Measurements from ENCODE around the gene APOE.
"Not testable (repeated sequence)": the region's sequence is repeated elsewhere in the genome, so short reads cannot be mapped to it uniquely, and the experiment has no call there.

Gene APOE

GRCh38 chr19:44884566-44884965 is 21.0 kb upstream of the APOE start:
- DNase-seq (ENCODE audit: low read depth) = no peak

GRCh38 chr19:44886141-44886540 is 19.5 kb upstream of the APOE start:
- DNase-seq (ENCODE audit: low read depth) = no peak

DNA sequence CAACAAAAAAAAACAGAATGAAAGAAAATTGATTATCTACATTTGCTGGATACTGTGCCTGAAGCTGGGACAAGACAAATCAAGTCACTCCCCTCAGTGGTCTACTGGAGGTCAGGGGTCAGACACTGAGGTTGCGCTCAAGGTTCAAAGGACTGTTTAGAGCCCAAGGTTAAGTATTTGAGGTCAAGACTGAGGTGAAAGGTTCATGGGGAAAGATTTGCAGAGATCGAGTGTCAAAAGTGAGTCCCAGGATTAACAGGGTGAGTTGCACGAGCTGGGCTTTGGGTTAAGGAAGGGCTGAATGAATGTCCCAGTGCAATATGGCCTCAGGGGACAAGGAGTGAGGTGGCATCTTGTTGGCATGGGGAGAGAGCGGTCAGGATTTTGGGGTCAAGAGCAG is 17.9 kb upstream of the APOE start:
- DNase-seq (ENCODE audit: low read depth) = no peak

DNA sequence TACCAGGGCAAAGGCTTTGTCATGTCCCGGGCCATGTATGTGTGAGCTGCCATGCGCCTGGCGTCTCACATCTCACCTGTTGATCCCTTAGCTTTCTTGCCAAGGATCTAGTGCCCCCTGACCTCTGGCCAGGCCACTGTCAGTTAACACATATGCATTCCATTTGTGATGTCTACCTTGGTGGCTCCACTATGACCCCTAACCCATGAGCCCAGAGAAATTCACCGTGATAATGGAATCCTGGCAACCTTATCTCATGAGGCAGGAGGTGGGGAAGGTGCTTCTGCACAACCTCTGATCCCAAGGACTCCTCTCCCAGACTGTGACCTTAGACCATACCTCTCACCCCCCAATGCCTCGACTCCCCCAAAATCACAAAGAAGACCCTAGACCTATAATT is 17.3 kb upstream of the APOE start:
- DNase-seq (ENCODE audit: low read depth) = not testable (repeated sequence)

DNA sequence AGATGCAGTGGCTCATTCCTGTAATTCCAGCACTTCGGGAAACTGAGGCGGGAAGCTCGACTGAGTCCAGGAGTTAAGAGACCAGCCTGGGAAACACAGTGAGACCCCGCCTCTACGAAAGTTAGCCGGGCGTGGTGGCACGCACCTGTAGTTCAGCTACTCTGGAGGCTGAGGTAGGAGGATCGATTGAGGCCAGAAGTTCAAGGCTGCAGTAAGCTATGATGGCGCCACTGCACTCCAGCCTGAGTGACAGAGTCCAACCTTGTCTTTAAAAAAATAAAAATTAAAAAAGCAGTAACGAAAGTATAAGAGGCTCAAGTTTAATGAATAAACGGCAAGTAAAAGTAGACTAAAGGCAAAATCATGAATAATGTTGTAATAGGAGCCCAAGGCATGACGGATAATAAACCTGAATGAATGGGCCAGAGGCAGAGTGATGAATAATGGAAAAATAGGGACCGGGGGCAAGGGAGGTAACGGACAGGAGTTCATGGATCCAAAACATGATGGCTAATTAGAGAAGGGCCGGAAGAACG is 15.7 kb upstream of the APOE start:
- DNase-seq (ENCODE audit: low read depth) = no peak

DNA sequence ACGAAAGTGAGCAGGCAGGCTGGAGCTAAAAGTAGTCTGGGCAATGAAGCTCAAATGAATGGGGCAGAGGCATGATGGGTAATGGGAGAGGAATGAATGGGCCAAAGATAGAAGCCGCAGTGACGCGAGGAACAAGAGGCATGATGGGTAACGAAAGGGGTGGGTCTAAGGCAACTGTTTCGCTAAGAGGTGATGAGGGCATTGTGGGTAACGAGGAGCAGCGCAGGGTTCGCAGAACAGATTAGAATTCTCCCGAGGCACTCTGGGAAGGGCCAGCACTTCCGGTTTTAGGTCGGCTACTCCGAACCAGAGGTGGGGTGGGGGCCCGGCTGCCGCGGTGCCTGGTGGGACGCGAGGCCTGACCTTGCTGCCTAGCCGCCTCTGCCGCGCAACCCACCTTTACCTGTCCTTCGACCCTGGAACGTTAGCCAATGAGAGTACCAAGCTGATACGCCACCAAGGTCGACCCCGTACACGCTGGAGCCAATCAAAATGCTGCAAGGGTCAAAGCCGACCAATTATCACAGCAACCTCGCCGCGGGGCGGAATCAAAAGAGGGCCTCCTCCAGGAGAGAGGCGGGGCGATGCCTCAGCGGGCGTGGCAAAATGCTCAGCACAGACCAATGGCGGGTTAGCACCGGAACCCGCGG is 15.1 kb upstream of the APOE start:
- no peak for DNase-seq (ENCODE audit: low read depth)

DNA sequence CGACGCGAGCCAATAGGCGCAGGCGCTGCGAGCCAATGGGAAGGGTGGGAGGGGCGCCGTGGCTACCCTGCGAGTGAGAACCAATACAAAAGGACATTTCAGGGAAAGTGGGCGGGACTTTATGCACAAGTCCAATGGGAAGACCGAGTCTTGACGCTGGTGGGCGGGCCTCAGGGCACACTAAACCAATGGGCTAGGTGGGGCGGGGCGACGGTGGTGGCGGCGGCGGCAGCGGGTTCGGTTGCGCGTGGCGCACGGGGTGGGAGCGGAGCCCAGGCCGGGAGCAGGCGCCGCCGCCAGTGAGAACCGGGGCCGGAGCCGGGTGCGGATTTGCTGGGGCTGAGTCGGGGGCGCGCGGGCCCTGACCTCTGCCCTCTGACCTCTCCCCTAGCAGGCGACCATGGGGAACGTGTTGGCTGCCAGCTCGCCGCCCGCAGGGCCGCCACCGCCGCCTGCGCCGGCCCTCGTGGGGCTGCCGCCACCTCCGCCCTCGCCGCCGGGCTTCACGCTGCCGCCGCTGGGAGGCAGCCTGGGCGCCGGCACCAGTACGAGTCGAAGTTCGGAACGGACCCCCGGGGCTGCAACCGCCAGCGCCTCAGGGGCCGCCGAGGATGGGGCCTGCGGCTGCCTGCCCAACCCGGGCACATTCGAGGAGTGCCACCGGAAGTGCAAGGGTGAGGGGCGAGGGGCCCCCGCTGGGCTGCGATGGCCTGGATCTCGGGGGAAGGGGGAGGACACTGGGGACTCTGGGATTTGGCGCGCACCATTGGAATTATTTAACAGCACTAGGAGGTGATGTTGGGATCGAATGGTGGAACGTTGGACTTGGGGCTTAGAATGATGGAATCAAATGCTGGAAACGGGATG is 14.3 kb upstream of the APOE start, which contains the start of gene TOMM40:
Gene TOMM40, plus strand, starts transcription at position 239 of the 867 bp plus-strand sequence. Its CDS starts 162 bp downstream, at position 401.
- peak; percentile 100 for DNase-seq (ENCODE audit: low read depth)

GRCh38 chr19:44892932-44893331 is 12.7 kb upstream of the APOE start:
- DNase-seq (ENCODE audit: low read depth) = no peak

DNA sequence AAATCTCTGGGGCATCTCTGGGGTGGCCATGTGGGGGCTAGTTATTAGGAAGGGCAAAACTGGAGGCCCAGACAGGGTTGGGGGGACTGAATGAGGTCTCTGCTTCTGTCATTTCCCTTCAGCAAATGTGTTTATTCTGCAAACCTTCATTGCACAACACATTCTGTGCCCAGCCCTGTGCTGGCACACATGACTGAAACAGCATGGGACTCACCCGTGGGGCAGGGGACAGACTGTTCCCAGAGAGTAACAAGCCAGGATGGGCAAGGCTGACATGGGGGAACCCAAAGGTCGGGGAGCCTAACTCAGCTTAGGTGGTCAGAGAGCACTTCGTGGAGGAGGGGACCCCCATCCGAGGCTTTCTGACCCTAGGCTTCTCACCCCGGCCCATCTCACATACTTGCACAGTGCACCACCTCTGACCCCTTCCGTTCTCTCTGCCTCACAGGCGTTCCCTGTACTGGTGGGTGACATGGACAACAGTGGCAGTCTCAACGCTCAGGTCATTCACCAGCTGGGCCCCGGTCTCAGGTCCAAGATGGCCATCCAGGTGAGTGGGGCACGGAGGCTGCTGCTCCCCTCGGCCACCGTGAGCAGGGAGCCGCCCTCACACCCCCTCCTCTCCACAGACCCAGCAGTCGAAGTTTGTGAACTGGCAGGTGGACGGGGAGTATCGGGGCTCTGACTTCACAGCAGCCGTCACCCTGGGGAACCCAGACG is 12.1 kb upstream of the APOE start:
- DNase-seq (ENCODE audit: low read depth) = no peak

- DNase-seq (ENCODE audit: low read depth) = no peak
Observed at GRCh38 chr19:44894052-44894400, 11.6 kb upstream of the APOE start.

DNA sequence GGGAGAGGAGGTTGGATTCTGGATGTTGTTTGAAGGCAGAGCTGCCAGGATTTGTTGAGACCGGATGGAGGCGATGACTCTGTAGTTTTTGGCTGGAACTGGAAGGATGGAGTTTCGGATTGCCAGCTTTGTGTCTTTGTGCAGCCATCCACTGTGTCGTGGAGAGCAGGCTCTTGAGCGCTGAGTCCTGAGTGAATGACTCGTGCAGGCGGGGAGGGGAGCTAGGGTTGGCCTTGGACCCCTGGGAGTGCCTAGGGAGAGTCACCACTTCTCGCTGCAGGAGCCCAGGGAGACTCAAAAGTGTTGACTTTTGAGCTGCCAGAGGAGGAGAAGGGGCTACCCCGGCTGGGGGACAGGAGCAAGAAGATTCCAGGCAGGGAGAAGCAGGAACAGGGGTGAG is 10.7 kb upstream of the APOE start:
- no peak for DNase-seq (ENCODE audit: low read depth)

DNA sequence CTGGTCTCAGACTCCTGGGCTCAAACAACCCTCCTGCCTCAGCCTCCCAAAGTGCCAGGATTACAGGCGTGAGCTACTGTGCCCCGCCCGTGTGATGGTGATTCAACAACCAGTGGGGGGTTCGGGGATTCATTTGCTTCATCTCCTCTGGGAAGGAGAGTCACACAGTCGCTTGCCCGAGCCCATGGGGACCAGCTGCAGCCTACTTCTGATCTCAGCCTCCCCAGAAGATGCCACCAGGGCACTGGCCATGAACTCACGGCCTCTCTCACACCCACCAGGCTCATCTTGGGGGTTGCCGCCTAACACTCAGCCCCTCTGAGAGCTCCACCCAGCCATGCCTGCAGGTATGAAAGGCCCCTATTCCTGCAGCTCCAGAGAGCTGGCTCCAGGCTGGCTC is 7.8 kb upstream of the APOE start:
- no peak for DNase-seq (ENCODE audit: low read depth)

DNA sequence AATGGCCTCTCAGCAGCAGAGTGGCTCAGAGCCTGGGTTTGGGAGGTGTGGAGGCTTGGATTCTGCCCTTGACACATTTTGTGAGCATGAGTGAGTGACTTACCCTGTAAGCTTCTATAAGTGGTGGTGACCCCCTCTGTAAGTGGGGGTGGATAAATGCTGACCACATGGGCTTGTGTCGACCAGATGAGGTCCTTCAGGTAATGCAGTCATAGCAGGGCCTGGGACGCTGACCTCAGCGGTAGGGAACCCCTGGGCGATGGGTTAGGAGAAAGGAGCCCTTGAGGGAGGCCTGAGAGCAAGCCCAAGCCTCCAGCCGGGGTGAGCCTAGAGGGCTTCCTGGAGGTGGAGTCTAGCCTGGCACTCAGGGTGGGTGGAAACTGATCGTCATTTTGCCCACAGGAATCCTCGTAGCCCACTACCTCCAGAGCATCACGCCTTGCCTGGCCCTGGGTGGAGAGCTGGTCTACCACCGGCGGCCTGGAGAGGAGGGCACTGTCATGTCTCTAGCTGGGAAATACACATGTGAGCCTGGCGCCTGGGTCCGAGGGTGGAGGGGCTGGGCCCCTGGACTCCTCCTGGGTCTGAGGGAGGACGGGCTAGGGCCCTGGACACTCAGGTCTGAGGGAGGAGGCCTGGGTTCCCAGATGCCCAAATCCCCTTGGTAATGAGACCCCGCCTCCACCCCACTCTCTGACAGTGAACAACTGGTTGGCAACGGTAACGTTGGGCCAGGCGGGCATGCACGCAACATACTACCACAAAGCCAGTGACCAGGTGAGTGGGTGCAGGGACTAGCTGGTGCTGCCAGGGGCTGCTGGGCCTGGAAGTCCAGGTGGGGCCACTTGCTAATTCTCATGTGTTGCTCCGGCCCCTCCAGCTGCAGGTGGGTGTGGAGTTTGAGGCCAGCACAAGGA is 5.0 kb upstream of the APOE start:
- no peak for DNase-seq (ENCODE audit: low read depth)

DNA sequence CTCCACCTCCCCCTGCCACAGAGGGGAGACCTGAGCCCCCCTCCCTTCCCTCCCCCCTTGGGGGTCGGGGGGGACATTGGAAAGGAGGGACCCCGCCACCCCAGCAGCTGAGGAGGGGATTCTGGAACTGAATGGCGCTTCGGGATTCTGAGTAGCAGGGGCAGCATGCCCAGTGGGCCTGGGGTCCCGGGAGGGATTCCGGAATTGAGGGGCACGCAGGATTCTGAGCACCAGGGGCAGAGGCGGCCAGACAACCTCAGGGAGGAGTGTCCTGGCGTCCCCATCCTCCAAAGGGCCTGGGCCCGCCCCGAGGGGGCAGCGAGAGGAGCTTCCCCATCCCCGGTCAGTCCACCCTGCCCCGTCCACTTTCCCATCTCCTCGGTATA is 2.4 kb upstream of the APOE start:
- DNase-seq (ENCODE audit: low read depth) = no peak

GRCh38 chr19:44903602-44904425 is 1.8 kb upstream of the APOE start:
- DNase-seq (ENCODE audit: low read depth) = peak; percentile 74

- DNase-seq (ENCODE audit: low read depth) = no peak
Observed at GRCh38 chr19:44904426-44904994, 1.1 kb upstream of the APOE start.

DNA sequence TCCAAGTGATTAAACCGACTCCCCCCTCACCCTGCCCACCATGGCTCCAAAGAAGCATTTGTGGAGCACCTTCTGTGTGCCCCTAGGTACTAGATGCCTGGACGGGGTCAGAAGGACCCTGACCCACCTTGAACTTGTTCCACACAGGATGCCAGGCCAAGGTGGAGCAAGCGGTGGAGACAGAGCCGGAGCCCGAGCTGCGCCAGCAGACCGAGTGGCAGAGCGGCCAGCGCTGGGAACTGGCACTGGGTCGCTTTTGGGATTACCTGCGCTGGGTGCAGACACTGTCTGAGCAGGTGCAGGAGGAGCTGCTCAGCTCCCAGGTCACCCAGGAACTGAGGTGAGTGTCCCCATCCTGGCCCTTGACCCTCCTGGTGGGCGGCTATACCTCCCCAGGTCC is 2.0 kb downstream of the APOE start:
- DNase-seq (ENCODE audit: low read depth) = no peak

DNA sequence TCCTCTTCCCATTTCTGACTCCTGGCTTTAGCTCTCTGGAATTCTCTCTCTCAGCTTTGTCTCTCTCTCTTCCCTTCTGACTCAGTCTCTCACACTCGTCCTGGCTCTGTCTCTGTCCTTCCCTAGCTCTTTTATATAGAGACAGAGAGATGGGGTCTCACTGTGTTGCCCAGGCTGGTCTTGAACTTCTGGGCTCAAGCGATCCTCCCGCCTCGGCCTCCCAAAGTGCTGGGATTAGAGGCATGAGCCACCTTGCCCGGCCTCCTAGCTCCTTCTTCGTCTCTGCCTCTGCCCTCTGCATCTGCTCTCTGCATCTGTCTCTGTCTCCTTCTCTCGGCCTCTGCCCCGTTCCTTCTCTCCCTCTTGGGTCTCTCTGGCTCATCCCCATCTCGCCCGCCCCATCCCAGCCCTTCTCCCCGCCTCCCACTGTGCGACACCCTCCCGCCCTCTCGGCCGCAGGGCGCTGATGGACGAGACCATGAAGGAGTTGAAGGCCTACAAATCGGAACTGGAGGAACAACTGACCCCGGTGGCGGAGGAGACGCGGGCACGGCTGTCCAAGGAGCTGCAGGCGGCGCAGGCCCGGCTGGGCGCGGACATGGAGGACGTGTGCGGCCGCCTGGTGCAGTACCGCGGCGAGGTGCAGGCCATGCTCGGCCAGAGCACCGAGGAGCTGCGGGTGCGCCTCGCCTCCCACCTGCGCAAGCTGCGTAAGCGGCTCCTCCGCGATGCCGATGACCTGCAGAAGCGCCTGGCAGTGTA is 2.7 kb downstream of the APOE start:
- DNase-seq (ENCODE audit: low read depth) = no peak

DNA sequence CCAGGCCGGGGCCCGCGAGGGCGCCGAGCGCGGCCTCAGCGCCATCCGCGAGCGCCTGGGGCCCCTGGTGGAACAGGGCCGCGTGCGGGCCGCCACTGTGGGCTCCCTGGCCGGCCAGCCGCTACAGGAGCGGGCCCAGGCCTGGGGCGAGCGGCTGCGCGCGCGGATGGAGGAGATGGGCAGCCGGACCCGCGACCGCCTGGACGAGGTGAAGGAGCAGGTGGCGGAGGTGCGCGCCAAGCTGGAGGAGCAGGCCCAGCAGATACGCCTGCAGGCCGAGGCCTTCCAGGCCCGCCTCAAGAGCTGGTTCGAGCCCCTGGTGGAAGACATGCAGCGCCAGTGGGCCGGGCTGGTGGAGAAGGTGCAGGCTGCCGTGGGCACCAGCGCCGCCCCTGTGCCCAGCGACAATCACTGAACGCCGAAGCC is 3.3 kb downstream of the APOE start:
- no peak for DNase-seq (ENCODE audit: low read depth)

GRCh38 chr19:44909775-44910174 is 4.2 kb downstream of the APOE start:
- no peak for DNase-seq (ENCODE audit: low read depth)

Data from activated T-cell treated with anti-CD3 and anti-CD28 coated beads for 48 hours (primary cell).